ENCODE data around the gene SPCS2.

DNA sequence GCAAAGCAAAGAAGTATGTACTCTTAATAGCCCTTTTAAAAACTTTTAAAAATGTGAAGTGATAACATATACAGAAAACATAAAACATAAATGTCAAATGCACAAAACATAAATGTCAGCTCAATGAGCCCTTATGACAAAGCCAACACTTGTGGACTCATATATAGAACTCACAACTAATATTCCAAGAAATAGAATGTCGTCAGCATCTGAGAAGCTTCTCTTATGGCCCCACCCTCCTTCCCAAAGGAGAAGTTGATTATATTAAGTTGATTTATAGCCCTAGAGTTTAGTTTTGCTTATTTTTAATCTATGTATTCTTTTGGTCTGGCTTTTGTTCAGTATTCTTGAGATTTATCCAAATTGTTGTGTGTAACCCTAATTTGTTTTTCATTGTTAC, 53.5 kb downstream of the SPCS2 start:
- TF ChIP-seq EZH2phosphoT487 (IDR thresholded peaks at IDR 0.05; ENCODE audit: insufficient read depth, low read depth) = no peak
- TF ChIP-seq EZH2 (IDR thresholded peaks at IDR 0.05; ENCODE audit: insufficient read depth, poor library complexity, severe bottlenecking) = no peak
